BE2C (cell line): ENCODE results near the gene ADAMTSL5.

Experiments
- DNase-seq: peaks from one replicate; pipeline ENCODE4 v3.0.0-alpha.2; 2020
- H3K27me3 ChIP-seq: fragments of 250-450 bp; sonication (Bioruptor Pico); 2 replicates; pipeline ENCODE4 v1.5.1; 2020; ENCODE audit warnings: mild to moderate bottlenecking
- H3K36me3 ChIP-seq: fragments of 250-450 bp; sonication (Bioruptor Pico); 2 replicates; pipeline ENCODE4 v1.5.1; 2020; ENCODE audit warnings: mild to moderate bottlenecking
- H3K4me1 ChIP-seq: fragments of 250-450 bp; sonication (Bioruptor Pico); 2 replicates; pipeline ENCODE4 v1.5.1; 2020
- H3K4me3 ChIP-seq: 2 replicates; pipeline ENCODE4 v1.5.1; 2011; ENCODE audit warnings: low read depth, low read length
- H3K9me3 ChIP-seq: fragments of 250-450 bp; sonication (Bioruptor Pico); 2 replicates; pipeline ENCODE4 v1.5.1; 2020
- TF ChIP-seq, protein P1 (sequence below): IDR thresholded peaks from 2 replicates; pipeline ENCODE4 v1.5.1; 2012; ENCODE audit warnings: mild to moderate bottlenecking, low read depth, low read length

ADAMTSL5 gene

GRCh38 chr19:1555487-1556389 lies 42.9 kb upstream of the ADAMTSL5 start:
- no peak overlapping the region for H3K4me3 ChIP-seq
- no peaks in the 10 kb centered on the region for H3K9me3 ChIP-seq
- no peaks in the 10 kb centered on the region for H3K27me3 ChIP-seq
- TF ChIP-seq, protein P1, sequence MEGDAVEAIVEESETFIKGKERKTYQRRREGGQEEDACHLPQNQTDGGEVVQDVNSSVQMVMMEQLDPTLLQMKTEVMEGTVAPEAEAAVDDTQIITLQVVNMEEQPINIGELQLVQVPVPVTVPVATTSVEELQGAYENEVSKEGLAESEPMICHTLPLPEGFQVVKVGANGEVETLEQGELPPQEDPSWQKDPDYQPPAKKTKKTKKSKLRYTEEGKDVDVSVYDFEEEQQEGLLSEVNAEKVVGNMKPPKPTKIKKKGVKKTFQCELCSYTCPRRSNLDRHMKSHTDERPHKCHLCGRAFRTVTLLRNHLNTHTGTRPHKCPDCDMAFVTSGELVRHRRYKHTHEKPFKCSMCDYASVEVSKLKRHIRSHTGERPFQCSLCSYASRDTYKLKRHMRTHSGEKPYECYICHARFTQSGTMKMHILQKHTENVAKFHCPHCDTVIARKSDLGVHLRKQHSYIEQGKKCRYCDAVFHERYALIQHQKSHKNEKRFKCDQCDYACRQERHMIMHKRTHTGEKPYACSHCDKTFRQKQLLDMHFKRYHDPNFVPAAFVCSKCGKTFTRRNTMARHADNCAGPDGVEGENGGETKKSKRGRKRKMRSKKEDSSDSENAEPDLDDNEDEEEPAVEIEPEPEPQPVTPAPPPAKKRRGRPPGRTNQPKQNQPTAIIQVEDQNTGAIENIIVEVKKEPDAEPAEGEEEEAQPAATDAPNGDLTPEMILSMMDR: no peak
- peaks cover 21% of the 10 kb centered on the region for H3K36me3 ChIP-seq
- DNase-seq: no peak
- no peaks in the 10 kb centered on the region for H3K4me1 ChIP-seq

GRCh38 chr19:1554968-1555367 lies 42.1 kb upstream of the ADAMTSL5 start:
- Histone ChIP-seq H3K36me3 (peaks cover 14% of the 10 kb centered on the region), H3K27me3 (no peaks in the 10 kb centered on the region), H3K4me3 (no peak overlapping the region), H3K4me1 (no peaks in the 10 kb centered on the region), H3K9me3 (no peaks in the 10 kb centered on the region)
- TF ChIP-seq, protein P1: no peak
- no peak for DNase-seq

DNA sequence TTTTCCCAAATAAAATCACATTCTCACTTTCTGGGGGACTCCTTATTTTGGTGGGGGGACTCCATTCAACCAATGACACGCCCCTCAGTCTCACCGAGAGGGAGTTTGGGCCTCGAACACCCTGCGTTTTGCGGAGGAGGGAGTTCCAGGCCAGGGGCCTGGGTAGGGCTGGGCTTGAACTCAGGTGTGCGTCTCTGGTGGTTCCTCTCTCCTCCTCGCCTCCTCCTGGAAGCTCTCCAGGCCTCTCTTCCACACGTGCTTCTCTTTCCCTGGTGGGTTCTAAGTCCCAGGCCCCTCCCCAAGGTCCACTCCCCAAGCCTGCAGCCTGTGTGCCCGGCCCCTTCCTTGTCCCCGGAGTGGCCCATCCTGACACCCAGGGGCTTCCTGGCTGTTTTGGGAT lies 40.6 kb upstream of the ADAMTSL5 start:
- no peak for DNase-seq

DNA sequence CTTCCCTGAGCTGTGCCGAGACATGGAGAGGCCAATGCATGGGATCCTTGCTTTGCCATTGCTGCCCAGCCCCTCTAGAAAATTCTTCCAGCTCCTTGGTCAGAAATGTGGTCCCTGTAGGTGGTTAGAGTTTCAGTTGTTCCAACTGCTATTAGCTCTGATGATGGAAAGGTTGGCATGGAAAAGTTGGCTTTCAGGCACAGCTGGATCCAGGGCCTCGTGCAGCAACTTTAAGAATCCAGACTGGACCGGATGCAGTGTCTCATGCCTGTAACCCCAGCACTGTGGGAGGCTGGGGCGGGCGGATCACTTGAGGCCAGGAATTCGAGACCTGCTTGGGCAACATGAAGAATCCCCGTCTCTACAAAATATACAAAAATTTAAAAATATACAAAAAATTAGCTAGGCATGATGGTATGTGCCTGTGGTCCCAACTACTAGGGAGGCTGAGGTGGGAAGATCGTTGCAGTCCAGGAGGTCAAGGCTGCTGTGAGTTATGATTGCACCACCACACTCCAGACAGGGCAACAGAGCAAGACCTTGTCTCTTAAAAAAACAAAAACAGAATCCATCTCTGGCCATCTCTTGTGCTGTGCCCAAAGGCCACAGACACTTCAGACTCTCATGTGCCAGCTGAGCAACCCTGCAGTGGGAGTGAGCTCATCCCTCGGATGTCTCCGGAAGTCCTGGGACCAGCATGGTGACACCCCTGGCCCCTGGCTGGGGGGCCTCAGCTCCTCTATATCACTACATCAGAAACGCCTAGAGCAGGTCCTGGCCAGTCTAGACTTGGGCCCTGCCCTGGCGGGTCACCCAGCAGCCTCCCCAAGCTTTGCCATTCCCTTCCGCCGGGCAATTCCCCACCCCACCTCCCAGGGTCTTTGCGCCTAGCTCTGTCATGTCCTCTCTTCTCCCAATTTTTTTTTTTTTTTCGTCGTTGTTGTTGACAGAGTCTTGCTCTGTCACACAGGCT lies 38.5 kb upstream of the ADAMTSL5 start:
- H3K36me3 ChIP-seq: peaks cover 6% of the 10 kb centered on the region
- no peak for DNase-seq
- TF ChIP-seq, protein P1: no peak
- no peaks in the 10 kb centered on the region for H3K9me3 ChIP-seq
- H3K27me3 ChIP-seq: no peaks in the 10 kb centered on the region
- no peak overlapping the region for H3K4me3 ChIP-seq
- H3K4me1 ChIP-seq: no peaks in the 10 kb centered on the region

More for the DNA sequence above, 40.6 kb upstream of the ADAMTSL5 start:
- H3K4me3 ChIP-seq: no peak overlapping the region
- TF ChIP-seq, protein P1: no peak
- H3K27me3 ChIP-seq: no peaks in the 10 kb centered on the region
- peaks cover 14% of the 10 kb centered on the region for H3K36me3 ChIP-seq
- no peaks in the 10 kb centered on the region for H3K4me1 ChIP-seq
- H3K9me3 ChIP-seq: no peaks in the 10 kb centered on the region

DNA sequence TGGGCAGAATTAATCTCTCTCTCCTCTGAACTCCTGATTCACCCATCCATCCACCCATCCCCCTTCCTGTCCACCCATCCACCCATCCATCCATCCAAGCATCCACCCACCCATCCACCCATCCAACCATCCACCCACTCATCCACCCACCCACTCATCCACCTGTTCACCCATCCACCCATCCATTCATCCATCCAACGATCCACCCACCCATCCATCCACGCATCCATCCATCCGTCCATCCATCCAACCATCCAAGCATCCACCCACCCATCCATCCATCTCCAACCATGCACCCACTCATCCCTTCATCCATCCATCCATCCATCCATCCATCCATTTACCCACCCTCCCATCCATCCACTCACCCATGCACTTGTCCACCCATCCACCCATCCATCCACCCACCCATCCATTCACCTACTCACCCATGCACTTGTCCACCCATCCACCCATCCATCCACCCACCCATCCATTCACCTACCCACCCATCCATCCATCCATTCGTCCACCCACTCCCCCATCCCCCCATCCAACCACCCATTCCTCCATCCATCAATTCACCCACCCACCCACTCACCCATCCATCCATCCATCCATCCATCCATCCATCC lies 36.6 kb upstream of the ADAMTSL5 start:
- no peak overlapping the region for H3K4me3 ChIP-seq
- H3K27me3 ChIP-seq: peaks cover 7% of the 10 kb centered on the region
- H3K4me1 ChIP-seq: no peaks in the 10 kb centered on the region
- DNase-seq: no peak
- peaks cover 5% of the 10 kb centered on the region; the same call in 1 of the 2 replicates for H3K36me3 ChIP-seq
- TF ChIP-seq, protein P1: no peak
- no peaks in the 10 kb centered on the region for H3K9me3 ChIP-seq
